ENCODE data around the gene CASP14.

- TF ChIP-seq ZNF565 (CRISPR knock-in tag; conservative IDR thresholded peaks at IDR 0.05; ENCODE audit: low read depth): no peak
- TF ChIP-seq TSHZ2 (CRISPR knock-in tag; IDR thresholded peaks at IDR 0.05): no peak
- TF ChIP-seq ZNF70 (CRISPR knock-in tag; IDR thresholded peaks at IDR 0.05): no peak
- TF ChIP-seq ZFP30 (CRISPR knock-in tag; IDR thresholded peaks at IDR 0.05): no peak
- no peak for TF ChIP-seq ARNTL (CRISPR knock-in tag; IDR thresholded peaks at IDR 0.05; ENCODE audit: borderline replicate concordance, low read depth)
- no peak for TF ChIP-seq OSR1 (CRISPR knock-in tag; IDR thresholded peaks at IDR 0.05)
- no peak for TF ChIP-seq TCF4 (CRISPR knock-in tag; IDR thresholded peaks at IDR 0.05; ENCODE audit: borderline replicate concordance)
- no peak for TF ChIP-seq RARB (CRISPR knock-in tag; IDR thresholded peaks at IDR 0.05)
- no peak for TF ChIP-seq ISL1 (CRISPR knock-in tag; IDR thresholded peaks at IDR 0.05)
These were observed 33.2 kb upstream of the CASP14 start for GRCh38 chr19:15015946-15016542.

Data from SK-N-SH treated with all-trans-retinoic acid at 6 μM for 48 hours (cell line).